GM21526 (cell line): ENCODE measurements around the gene HSF4.
"Not testable (repeated sequence)": the region's sequence is repeated elsewhere in the genome, so short reads cannot be mapped to it uniquely, and the experiment has no call there.

ENCODE experiments used
- ATAC-seq: cut with Tn5 transposase; IDR thresholded peaks from one replicate; pipeline ENCODE4 v1.9.1; 2021; ENCODE audit warnings: moderate library complexity; ENCODE audit not compliant: unreplicated experiment, low FRiP score

HSF4 gene

GRCh38 chr16:67164599-67165061 lies at the start of gene HSF4:
Gene HSF4 (plus strand): TSS chr16:67164745. CDS start chr16:67164812, 67 bp downstream.
- ATAC-seq = no peak

GRCh38 chr16:67114793-67115192 lies 49.8 kb upstream of the HSF4 start:
- ATAC-seq = no peak

GRCh38 chr16:67115639-67116038 lies 48.9 kb upstream of the HSF4 start:
- no peak for ATAC-seq

- no peak for ATAC-seq
These were observed 47.9 kb upstream of the HSF4 start for GRCh38 chr16:67116388-67117311.

- no peak for ATAC-seq
These were observed 46.8 kb upstream of the HSF4 start for GRCh38 chr16:67117716-67118115.

GRCh38 chr16:67120025-67120424 lies 44.5 kb upstream of the HSF4 start:
- no peak for ATAC-seq

- not testable (repeated sequence) for ATAC-seq
These were observed 41.7 kb upstream of the HSF4 start for GRCh38 chr16:67122799-67123198.

GRCh38 chr16:67128417-67128816 lies 36.1 kb upstream of the HSF4 start:
- ATAC-seq = no peak

GRCh38 chr16:67128887-67129286 lies 35.7 kb upstream of the HSF4 start:
- no peak for ATAC-seq

- no peak for ATAC-seq
These were observed 35.1 kb upstream of the HSF4 start for GRCh38 chr16:67129422-67129821.

- ATAC-seq = no peak
These were observed 26.9 kb upstream of the HSF4 start for GRCh38 chr16:67137605-67138004.

GRCh38 chr16:67141391-67141790 lies 23.2 kb upstream of the HSF4 start:
- no peak for ATAC-seq

- ATAC-seq = no peak
These were observed 22.2 kb upstream of the HSF4 start for GRCh38 chr16:67142342-67142741.

- no peak for ATAC-seq
These were observed 19.6 kb upstream of the HSF4 start for GRCh38 chr16:67144943-67145342.

- no peak for ATAC-seq
These were observed 18.8 kb upstream of the HSF4 start for GRCh38 chr16:67145746-67146145.

GRCh38 chr16:67146523-67147357 lies 17.8 kb upstream of the HSF4 start:
- ATAC-seq = no peak

- ATAC-seq = no peak
These were observed 17.0 kb upstream of the HSF4 start for GRCh38 chr16:67147437-67148140.

- ATAC-seq = no peak
These were observed 16.3 kb upstream of the HSF4 start for GRCh38 chr16:67148221-67148620.

GRCh38 chr16:67148656-67149275 lies 15.8 kb upstream of the HSF4 start:
- no peak for ATAC-seq
